ENCODE data around the gene STX8. TPM values are rescaled to one million over a fixed set of nuclear protein-coding genes. Genes with fewer than 3 reads are reported as not detected.

The STX8 gene
- total RNA-seq, 1 experiment from 2014 or later = 49.0 TPM

- Mint-ChIP-seq H3K4me3 (ENCODE audit: unreplicated experiment) (no peak overlapping the region), H3K4me1 (ENCODE audit: insufficient read depth, unreplicated experiment) (no peaks in the 10 kb centered on the region), H3K27ac (ENCODE audit: low read depth, unreplicated experiment) (no peak overlapping the region), H3K27me3 (ENCODE audit: insufficient read depth, unreplicated experiment) (no peaks in the 10 kb centered on the region), H3K36me3 (ENCODE audit: insufficient read depth, unreplicated experiment) (no peaks in the 10 kb centered on the region), H3K9me3 (ENCODE audit: unreplicated experiment) (no peaks in the 10 kb centered on the region)
- POLR2A ChIA-PET = no interaction called here
- TF ChIP-seq CTCF (IDR thresholded peaks at IDR 0.05; ENCODE audit: unreplicated experiment) = no peak
- intact Hi-C loops (cut with micrococcal nuclease) = no loop called here
- no peak for DNase-seq (ENCODE audit: unreplicated experiment)
- CTCF ChIA-PET = no interaction called here
- BruUV-seq (replicated peaks) = no TSS peak
These were observed 334.3 kb downstream of the STX8 start for GRCh38 chr17:9241371-9241712.

- no peaks in the 10 kb centered on the region for H3K36me3 Mint-ChIP-seq (ENCODE audit: insufficient read depth, unreplicated experiment)
- no peaks in the 10 kb centered on the region for H3K9me3 Mint-ChIP-seq (ENCODE audit: unreplicated experiment)
- ChIA-PET CTCF (interaction anchor here (0.6 to 0.7 kb wide), 2 partner anchors 56 to 256 kb away, joined by 3 to 4 read pairs; no protein-coding TSS in a partner anchor), POLR2A (interaction anchor here (1.2 kb wide), 1 partner anchor 12 kb away, joined by 4 read pairs; no protein-coding TSS in a partner anchor)
- no peaks in the 10 kb centered on the region for H3K4me1 Mint-ChIP-seq (ENCODE audit: insufficient read depth, unreplicated experiment)
- DNase-seq (ENCODE audit: unreplicated experiment) = no peak
- H3K27ac Mint-ChIP-seq (ENCODE audit: low read depth, unreplicated experiment) = no peak overlapping the region
- no TSS peak for BruUV-seq (replicated peaks)
- H3K4me3 Mint-ChIP-seq (ENCODE audit: unreplicated experiment) = peak overlapping the region; percentile 21
- TF ChIP-seq CTCF (IDR thresholded peaks at IDR 0.05; ENCODE audit: unreplicated experiment) = no peak
- no peaks in the 10 kb centered on the region for H3K27me3 Mint-ChIP-seq (ENCODE audit: insufficient read depth, unreplicated experiment)
- intact Hi-C loops (cut with micrococcal nuclease) = no loop called here
These were observed 334.8 kb downstream of the STX8 start for GRCh38 chr17:9240659-9241370.

- H3K27ac Mint-ChIP-seq (ENCODE audit: low read depth, unreplicated experiment) = no peak overlapping the region
- H3K4me3 Mint-ChIP-seq (ENCODE audit: unreplicated experiment) = peak overlapping the region; percentile 21
- H3K9me3 Mint-ChIP-seq (ENCODE audit: unreplicated experiment) = no peaks in the 10 kb centered on the region
- POLR2A ChIA-PET = interaction anchor here (1.2 kb wide), 1 partner anchor 13 kb away, joined by 4 read pairs; no protein-coding TSS in a partner anchor
- CTCF ChIA-PET = interaction anchor here (0.6 to 0.7 kb wide), 2 partner anchors 57 to 256 kb away, joined by 3 to 4 read pairs; no protein-coding TSS in a partner anchor
- H3K27me3 Mint-ChIP-seq (ENCODE audit: insufficient read depth, unreplicated experiment) = no peaks in the 10 kb centered on the region
- intact Hi-C loops (cut with micrococcal nuclease) = no loop called here
- no peaks in the 10 kb centered on the region for H3K36me3 Mint-ChIP-seq (ENCODE audit: insufficient read depth, unreplicated experiment)
- peak; percentile 29 for DNase-seq (ENCODE audit: unreplicated experiment)
- no TSS peak for BruUV-seq (replicated peaks)
- no peaks in the 10 kb centered on the region for H3K4me1 Mint-ChIP-seq (ENCODE audit: insufficient read depth, unreplicated experiment)
- no peak for TF ChIP-seq CTCF (IDR thresholded peaks at IDR 0.05; ENCODE audit: unreplicated experiment)
These were observed 335.6 kb downstream of the STX8 start for GRCh38 chr17:9239793-9240658.

GRCh38 chr17:9239246-9239792 is 336.3 kb downstream of the STX8 start:
- DNase-seq (ENCODE audit: unreplicated experiment) = no peak
- BruUV-seq (replicated peaks) = no TSS peak
- H3K27ac Mint-ChIP-seq (ENCODE audit: low read depth, unreplicated experiment) = no peak overlapping the region
- no peaks in the 10 kb centered on the region for H3K4me1 Mint-ChIP-seq (ENCODE audit: insufficient read depth, unreplicated experiment)
- no peaks in the 10 kb centered on the region for H3K27me3 Mint-ChIP-seq (ENCODE audit: insufficient read depth, unreplicated experiment)
- no peak for TF ChIP-seq CTCF (IDR thresholded peaks at IDR 0.05; ENCODE audit: unreplicated experiment)
- ChIA-PET CTCF (no interaction called here), POLR2A (no interaction called here)
- H3K4me3 Mint-ChIP-seq (ENCODE audit: unreplicated experiment) = no peak overlapping the region
- intact Hi-C loops (cut with micrococcal nuclease) = no loop called here
- H3K9me3 Mint-ChIP-seq (ENCODE audit: unreplicated experiment) = no peaks in the 10 kb centered on the region
- H3K36me3 Mint-ChIP-seq (ENCODE audit: insufficient read depth, unreplicated experiment) = no peaks in the 10 kb centered on the region

All from MCF 10A (cell line).